Adipose tissue (tissue), 3 donors: ENCODE measurements around the gene MRPL28. TPM values are rescaled to one million over a fixed set of nuclear protein-coding genes. Genes with fewer than 3 reads are reported as not detected.

Source experiments
- H3K27ac ChIP-seq: one replicate; pipeline ENCODE4 v1.5.1; 2013; ENCODE audit warnings: low read depth, low read length
- WGBS, 3 donors: extraction: QIAGEN DNeasy Blood & Tissue Kit; methylation state at CpG; one replicate each; pipeline ENCODE4 v1.1.7; 2013; 5-methylcytosine and 5-hydroxymethylcytosine counted together
- polyA plus RNA-seq, 3 donors: library from polyadenylated mRNA; stranded (reverse); fragments of 200-250 nt; gene quantifications; one replicate each; pipeline ENCODE4 v1.2.3, GENCODE V29; 2013
- donor health status: healthy with polysubstance abuse.
- donor health status: Bipolar disorder and iron deficiency.
- donor health status: healthy.

Gene MRPL28
- polyA plus RNA-seq, 3 donors = 36.6 to 75.1 (median 70.4) TPM

GRCh38 chr16:376817-377418 lies 6.6 kb upstream of the MRPL28 start:
- 89 to 96% (median 95%) methylated on average over 25 to 26 of the region's 26 CpGs for WGBS, 3 donors
- no peak overlapping the region for H3K27ac ChIP-seq

- WGBS, 3 donors = 94 to 96% (median 95%) methylated on average over 35 to 44 of the region's 44 CpGs
These were observed 5.8 kb upstream of the MRPL28 start for GRCh38 chr16:375927-376816.

GRCh38 chr16:375212-375611 lies 4.9 kb upstream of the MRPL28 start:
- WGBS, 3 donors = 94 to 97% (median 95%) methylated on average over 22 to 23 of the region's 23 CpGs
- H3K27ac ChIP-seq = no peak overlapping the region

More at GRCh38 chr16:375927-376816, 5.8 kb upstream of the MRPL28 start:
- no peak overlapping the region for H3K27ac ChIP-seq

GRCh38 chr16:374616-374926 lies 4.2 kb upstream of the MRPL28 start:
- 88 to 92% (median 92%) methylated on average over 9 of the region's 9 CpGs for WGBS, 3 donors
- H3K27ac ChIP-seq = no peak overlapping the region

GRCh38 chr16:373848-374615 lies 3.7 kb upstream of the MRPL28 start:
- WGBS, 3 donors = 89 to 94% (median 94%) methylated on average over 43 to 44 of the region's 44 CpGs
- H3K27ac ChIP-seq = no peak overlapping the region

- H3K27ac ChIP-seq = no peak overlapping the region
- 78 to 94% (median 91%) methylated on average over 5 of the region's 5 CpGs for WGBS, 3 donors
These were observed 2.8 kb upstream of the MRPL28 start for GRCh38 chr16:373020-373598.

- no peak overlapping the region for H3K27ac ChIP-seq
- 73 to 95% (median 95%) methylated on average over 19 of the region's 19 CpGs for WGBS, 3 donors
These were observed 2.1 kb upstream of the MRPL28 start for GRCh38 chr16:372302-372983.

GRCh38 chr16:371515-372301 lies 1.4 kb upstream of the MRPL28 start:
- H3K27ac ChIP-seq = no peak overlapping the region
- 76 to 91% (median 88%) methylated on average over 29 to 31 of the region's 31 CpGs for WGBS, 3 donors

- H3K27ac ChIP-seq = no peak overlapping the region
- WGBS, 3 donors = 39 to 71% (median 49%) methylated on average over 10 of the region's 10 CpGs
These were observed 709 bp upstream of the MRPL28 start for GRCh38 chr16:370979-371514.

- 28 to 29% (median 29%) methylated on average over 28 to 44 of the region's 44 CpGs for WGBS, 3 donors
- no peak overlapping the region for H3K27ac ChIP-seq
These were observed 387 bp downstream of the MRPL28 start for GRCh38 chr16:369866-370436.

GRCh38 chr16:369275-369865 lies 968 bp downstream of the MRPL28 start:
- no peak overlapping the region for H3K27ac ChIP-seq
- WGBS, 3 donors = 78 to 85% (median 83%) methylated on average over 20 of the region's 20 CpGs

- no peak overlapping the region for H3K27ac ChIP-seq
- WGBS, 3 donors = 93 to 95% (median 94%) methylated on average over 27 to 29 of the region's 29 CpGs
These were observed 1.8 kb downstream of the MRPL28 start for GRCh38 chr16:368388-369158.

- 93 to 97% (median 94%) methylated on average over 18 of the region's 18 CpGs for WGBS, 3 donors
- no peak overlapping the region for H3K27ac ChIP-seq
These were observed 2.9 kb downstream of the MRPL28 start for GRCh38 chr16:367333-367903.

- no peak overlapping the region for H3K27ac ChIP-seq
- WGBS, 3 donors = 93 to 94% (median 94%) methylated on average over 9 to 10 of the region's 10 CpGs
These were observed 3.9 kb downstream of the MRPL28 start for GRCh38 chr16:366476-366875.

- 60 to 63% (median 61%) methylated on average over 19 of the region's 19 CpGs for WGBS, 3 donors
- no peak overlapping the region for H3K27ac ChIP-seq
These were observed 5.5 kb downstream of the MRPL28 start for GRCh38 chr16:364595-365491.
